NCI-H748 (cell line): ENCODE results near the gene NLRP6.

ENCODE experiments used
- DNase-seq: peaks from one replicate; lab custom pipeline; 2025; ENCODE audit not compliant: unreplicated experiment; lab: John Stamatoyannopoulos, UW

The NLRP6 gene

GRCh38 chr11:281486-282161 lies 3.4 kb downstream of the NLRP6 start:
- DNase-seq, result no peak

GRCh38 chr11:282171-282570 lies 4.0 kb downstream of the NLRP6 start:
- DNase-seq, result no peak

- no peak for DNase-seq
These were observed 4.6 kb downstream of the NLRP6 start for GRCh38 chr11:282630-283360.

GRCh38 chr11:283405-284104 lies 5.3 kb downstream of the NLRP6 start:
- peak; percentile 11 for DNase-seq

GRCh38 chr11:284105-285020 lies 6.2 kb downstream of the NLRP6 start:
- no peak for DNase-seq

GRCh38 chr11:285021-285893 lies 7.0 kb downstream of the NLRP6 start:
- no peak for DNase-seq

- DNase-seq, result no peak
These were observed 7.7 kb downstream of the NLRP6 start for GRCh38 chr11:285894-286220.

GRCh38 chr11:286977-287820 lies 9.0 kb downstream of the NLRP6 start:
- peak; percentile 28 for DNase-seq

GRCh38 chr11:287821-288477 lies 9.7 kb downstream of the NLRP6 start:
- no peak for DNase-seq

- DNase-seq, result peak; percentile 62
These were observed 10.5 kb downstream of the NLRP6 start, which contains the start of gene PGGHG for GRCh38 chr11:288478-289397. PGGHG (plus strand) TSS chr11:289126; CDS start chr11:289817, 691 bp downstream.

- DNase-seq, result no peak
These were observed 11.1 kb downstream of the NLRP6 start for GRCh38 chr11:289398-289711.

- DNase-seq, result no peak
These were observed 11.8 kb downstream of the NLRP6 start for GRCh38 chr11:289712-290620.

GRCh38 chr11:290621-291231 lies 12.5 kb downstream of the NLRP6 start:
- DNase-seq, result no peak

- no peak for DNase-seq
These were observed 13.3 kb downstream of the NLRP6 start for GRCh38 chr11:291281-292210.
